SKM-1 treated with dmso at 0.1 percent for 144 hours (cell line): Measurements from ENCODE around the gene CHCT1.
"Not testable (repeated sequence)": the region's sequence is repeated elsewhere in the genome, so short reads cannot be mapped to it uniquely, and the experiment has no call there.

Experiments used
- DNase-seq: peaks from one replicate; lab custom pipeline; 2025; ENCODE audit not compliant: unreplicated experiment; lab: John Stamatoyannopoulos, UW

CHCT1 gene

DNA sequence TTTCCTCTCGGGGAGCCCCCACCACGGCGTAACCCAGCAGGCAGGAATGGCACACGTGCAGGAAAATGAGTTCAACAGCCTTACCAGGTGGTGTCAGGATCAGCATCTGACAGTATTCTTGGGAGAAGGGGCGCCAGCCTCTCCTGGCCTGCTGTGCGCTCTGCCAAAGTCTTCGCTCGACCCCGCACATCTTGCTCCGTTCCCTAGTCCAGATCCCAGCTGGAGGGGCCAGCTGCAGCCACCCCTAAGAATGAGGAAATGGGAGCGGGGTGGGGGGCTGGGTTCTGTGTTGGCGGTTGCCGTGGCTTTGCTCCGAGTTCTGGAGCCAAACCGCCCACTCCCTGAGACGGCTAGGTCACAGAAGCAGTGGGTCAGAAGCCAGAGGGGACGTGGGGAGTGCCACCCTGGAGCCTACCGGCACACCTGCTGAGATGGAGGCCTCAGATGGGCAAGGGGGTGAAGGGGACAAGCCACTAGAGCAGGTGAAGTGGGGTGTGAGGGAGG lies at the start of gene CHCT1:
CHCT1 (plus strand) TSS at position 328 of the 504 bp plus-strand sequence; CDS start at position 432, 104 bp downstream.
- no peak for DNase-seq

DNA sequence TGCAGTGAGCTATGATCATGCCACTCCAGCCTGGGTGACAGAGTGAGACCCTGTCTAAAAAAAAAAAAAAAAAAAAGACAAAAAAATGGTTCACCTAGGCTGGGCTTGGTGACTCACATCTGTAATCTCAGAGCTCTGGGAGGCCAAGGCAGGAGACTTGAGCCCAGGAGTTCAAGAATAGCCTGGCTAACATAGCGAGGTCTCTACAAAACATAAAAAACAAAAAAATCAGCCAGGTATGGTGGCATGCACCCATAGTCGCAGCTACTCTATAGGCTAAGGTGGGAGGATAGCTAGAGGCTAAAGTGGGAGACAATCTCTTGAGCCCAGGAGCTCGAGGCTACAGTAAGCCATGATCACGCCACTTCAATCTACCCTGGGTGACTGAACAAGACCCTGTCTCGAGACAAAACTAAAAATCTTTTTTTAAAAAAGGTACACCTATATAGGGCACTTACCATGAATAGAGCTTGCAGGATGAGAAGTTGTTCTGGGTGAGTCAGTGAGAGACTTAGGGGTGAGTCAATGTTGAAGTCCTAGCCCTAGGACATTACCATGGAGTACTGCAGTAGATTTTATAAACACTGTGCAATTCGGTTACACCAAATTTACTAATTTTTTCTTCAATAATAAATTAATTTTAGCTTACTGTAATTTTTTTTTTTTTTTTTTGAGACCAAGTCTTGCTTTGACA lies 49.4 kb upstream of the CHCT1 start:
- no peak for DNase-seq

DNA sequence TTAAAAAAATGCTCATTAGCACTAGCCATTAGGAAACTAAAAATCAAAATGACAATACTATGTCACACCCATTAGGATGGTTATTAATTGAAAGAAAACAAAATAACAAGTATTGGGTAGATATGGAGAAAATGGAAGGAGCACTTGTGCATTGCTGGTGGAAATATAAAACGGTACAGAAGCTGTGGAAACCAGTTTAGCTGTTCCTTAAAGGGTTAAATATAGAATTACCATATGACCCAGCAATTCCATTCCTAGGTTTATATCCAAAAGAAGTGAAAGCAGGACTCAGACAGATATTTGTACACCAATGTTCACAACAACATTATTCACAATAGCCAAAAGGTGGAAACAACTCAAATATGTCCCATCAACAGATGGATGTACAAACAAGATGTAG lies 44.1 kb upstream of the CHCT1 start:
- not testable (repeated sequence) for DNase-seq

DNA sequence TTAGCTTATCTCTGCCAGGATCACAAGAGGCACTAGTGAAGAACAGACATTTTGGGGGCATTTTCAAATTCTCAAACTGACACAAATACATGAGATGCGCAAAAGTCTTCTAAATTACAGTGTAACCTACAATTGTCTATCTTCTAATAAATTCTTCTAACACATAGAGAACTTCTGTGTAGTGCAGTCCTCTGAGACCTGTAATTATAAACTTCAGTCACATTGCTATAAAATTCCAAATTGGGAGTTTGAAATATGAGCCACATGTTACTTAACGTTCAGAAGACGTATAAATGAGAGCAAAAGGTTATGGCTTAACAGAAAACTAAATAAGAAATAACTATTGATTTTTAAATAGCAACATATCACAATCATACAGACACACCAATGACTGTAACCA lies 42.8 kb upstream of the CHCT1 start:
- DNase-seq = not testable (repeated sequence)

DNA sequence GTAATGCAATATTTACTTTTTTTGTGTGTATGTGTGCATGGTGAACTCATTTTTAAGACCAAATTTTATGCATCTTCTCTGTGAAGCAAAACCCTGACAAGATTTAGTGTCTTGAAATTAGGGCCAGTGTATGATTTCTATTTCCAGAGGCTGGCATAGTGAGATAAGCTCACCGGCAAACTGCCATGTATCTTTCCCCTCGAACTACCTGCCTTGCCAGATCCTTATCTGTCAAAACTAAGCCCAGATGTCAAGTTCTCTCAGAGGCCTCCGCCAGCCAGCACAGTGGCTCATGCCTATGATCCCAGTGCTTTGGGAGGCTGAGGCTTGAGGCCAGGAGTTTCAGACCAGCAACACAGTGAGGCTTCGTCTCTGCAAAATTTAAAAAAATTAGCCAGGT lies 40.3 kb upstream of the CHCT1 start:
- DNase-seq = no peak

DNA sequence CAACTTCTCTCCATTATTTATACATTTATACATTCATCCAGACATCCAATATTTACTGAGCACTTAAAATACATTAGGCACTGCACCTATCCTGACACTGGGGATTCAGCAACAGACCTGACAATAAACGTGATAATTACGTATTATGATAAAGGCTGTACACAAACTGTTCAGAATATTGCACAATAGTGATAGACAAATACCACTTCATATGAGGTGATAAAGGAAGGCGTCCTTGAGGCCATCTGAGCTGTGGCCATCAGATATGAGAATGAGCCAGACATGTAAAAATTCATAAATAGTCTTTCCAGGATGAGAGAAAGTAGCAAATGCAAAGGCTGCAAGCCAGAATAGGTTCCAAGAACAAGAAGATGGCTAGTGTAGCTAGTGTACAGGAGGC lies 38.9 kb upstream of the CHCT1 start:
- DNase-seq = no peak

DNA sequence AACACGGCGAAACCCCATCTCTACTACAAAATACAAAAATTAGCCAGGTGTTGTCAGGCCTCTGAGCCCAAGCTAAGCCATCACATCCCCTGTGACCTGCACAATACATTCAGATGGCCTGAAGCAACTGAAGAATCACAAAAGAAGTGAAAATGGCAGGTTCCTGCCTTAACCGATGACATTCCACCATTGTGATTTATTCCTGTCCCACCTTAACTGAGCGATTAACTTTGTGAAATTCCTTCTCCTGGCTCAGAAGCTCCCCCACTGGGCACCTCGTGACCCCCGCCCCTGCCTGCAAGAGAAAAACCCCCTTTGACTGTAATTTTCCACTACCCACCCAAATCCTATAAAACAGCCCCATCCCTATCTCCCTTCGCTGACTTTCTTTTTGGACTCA lies 37.4 kb upstream of the CHCT1 start:
- not testable (repeated sequence) for DNase-seq

DNA sequence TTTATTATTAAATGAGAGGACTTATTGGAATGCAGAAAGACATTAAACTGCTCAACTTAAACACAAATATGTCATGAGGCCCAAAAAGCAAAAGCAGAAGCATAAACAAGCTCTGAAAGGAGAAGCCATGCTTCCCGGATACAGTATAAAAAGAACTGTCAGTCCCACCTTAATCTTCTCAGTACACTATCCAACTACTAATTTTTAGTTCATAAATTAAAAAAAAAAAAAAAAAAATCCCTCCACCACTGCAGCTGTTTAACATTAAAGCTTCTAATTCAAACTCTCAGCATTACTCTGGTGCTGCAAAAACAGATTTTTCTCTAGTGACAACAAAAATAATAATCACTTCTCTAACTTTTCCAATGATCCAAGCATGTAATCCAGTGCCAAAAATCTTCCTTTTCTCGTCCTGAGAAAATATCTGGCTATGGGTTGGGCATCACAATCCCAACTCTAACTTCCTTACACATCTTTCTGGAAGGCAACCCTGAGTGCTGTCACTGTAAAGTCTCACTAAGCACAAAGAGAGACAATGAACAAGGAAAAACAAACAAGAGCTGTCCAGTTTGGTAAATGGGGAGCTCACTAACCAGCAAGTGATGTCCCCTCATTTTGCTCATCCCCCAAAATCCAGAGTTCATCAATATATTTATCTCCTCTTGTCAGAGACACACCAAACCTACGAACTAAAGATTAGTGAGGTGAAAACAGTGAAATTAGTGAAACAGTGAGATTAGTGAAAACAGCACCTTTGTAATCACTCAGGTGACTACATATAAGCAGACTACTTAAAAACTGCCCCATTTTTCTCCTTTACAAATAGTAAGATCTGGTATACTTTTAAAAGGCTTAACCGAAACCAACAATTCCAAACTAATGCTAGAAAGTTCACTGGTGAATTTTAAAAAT lies 35.9 kb upstream of the CHCT1 start:
- no peak for DNase-seq

DNA sequence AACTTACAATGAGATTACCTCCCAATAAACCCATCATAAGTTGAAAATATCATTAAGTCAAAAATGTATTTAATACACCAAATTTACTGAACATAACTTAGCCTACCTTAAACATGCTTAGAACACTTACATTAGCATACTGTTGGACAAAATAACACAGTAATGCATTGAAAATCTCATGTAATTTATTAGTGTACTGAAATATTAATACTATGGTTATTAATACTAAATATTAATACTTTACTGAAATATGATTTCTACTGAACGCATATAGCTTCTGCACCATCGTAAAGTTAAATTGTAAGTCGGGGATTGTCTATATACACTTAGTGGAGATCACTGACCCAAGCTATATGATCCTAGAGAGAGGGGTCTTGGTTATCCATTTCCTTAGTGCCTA lies 34.6 kb upstream of the CHCT1 start:
- DNase-seq = no peak

DNA sequence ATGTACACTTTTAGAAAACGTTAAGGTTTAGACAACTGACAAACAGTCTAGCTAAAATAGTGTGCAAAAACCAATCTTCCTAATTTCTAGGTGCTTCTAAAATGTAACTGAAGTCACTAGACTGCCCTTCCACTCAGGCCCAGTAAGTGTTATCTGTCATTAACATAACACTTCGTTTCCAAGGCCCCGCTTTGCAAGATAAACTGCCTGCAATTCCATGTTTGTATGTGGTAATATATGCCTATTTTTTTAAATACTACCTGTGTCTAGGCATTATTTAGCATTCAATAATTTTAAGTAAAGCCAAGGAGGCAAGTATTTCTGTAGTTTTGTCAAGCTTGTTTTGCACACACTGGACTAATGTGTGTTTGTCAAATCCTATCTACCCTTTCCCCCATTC lies 33.5 kb upstream of the CHCT1 start:
- DNase-seq = no peak

DNA sequence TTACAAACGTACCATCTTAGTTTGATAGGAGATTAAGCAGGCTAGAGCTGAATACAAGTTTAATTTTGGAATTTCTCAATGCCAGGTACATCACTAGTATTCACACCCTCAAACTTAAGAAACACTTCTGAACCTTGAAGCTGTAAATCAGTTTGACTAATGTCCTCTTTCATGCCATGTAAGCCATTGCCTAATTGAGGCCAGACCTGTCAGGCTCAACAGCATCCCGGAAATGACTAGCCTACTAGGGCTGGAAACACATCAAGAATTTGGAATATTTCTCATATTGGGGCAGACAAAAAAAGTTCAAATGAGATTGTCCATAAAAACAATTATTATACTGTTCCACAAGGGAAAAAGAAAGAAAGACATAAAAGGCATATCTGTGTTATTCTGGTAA lies 32.1 kb upstream of the CHCT1 start:
- peak; percentile 16 for DNase-seq

DNA sequence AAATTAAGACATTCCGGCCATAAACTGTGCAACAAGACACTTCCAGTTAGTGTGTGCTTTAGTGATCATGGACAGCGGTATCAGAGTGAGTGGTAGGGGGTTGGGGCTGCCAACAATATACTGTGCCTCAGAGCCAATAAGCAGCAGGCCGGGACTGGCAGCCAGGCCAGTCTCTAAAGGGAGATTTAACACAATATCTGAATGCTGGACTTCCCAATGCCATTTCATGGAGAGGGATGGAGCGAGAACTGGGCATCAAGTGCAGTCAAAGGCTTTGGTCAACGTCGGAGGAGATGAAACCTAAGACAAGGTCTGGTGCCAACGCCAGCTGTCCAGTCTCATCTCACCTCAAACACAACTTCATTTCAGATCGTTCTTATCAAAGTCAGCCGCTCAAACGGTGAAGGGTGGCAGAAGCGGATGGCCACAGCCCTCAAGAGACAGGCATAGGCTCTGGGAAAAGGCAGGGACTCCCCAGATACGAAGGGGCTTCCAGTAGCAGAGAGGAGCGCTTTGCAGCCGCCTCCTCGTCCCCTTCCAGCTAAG lies 31.3 kb upstream of the CHCT1 start:
- no peak for DNase-seq

DNA sequence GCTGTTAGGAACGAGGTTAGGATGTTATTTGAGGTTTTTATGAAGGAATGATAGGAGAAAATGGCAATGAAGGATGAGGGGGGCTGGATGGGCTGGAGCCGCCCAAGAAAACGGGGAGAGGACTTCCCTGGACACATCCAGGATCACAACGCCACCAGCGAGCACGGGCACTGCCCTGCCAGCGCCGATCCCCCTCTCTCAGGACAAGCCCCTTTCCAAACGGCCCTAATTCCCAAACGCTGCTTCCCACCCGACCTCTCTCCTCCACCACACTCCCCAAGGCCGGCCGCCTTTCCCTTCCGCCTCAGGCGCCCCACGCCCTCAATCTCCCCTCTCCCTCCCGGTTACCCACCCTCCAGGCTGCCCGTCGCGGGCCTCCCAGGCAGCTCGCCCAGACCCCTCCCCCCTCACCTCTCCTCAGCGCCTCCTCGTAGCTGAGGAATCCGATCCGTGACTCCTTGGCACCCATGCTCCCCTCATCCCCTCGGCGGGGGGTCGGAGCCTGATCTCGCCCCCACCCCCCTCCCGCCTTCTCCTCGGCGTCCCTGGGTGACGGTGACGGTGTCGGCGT lies 30.7 kb upstream of the CHCT1 start:
- no peak for DNase-seq

DNA sequence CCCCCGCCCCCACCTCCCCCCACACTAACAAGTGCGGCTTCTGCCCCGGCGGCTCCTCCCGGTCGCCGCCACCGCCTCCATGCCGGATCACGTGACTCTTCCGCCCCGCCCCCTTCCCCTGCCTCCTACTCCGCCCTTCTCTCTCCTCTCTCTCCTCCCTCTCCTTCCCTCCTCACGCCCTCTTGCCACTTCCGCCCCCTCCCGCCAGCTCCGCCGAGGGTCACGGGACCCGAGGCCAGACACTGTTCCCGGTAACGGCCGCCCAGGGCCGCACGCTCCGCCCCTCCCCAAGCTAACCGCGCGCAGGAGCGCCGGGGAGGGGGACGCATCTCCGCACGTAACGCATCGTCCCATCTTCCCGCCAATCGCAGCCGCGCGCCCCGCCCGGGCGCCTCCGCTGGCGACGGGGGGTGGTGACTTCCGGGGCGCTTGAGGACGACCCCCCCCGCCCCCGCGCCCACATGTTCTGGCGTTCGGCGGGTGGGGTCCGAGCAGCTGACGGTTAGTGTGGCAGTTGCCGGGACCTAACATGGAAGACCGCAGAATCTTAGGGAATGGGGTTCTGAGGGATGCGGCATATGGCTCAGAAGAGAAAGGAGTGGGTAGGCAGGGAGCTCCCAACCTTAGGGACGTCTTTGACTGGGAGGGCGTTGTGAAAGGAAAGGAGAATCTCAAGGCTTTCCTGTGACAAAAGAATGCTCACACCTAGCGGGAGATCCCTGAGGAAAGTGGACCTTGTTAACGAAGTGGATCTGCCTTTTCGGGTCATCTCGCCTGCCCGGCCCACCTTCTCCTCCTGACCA lies 30.0 kb upstream of the CHCT1 start, which contains the start of gene USP32:
USP32 (minus strand) TSS at position 92 of the 803 bp plus-strand sequence. CDS start 194 bp downstream, outside the sequence.
- DNase-seq = peak; percentile 94

DNA sequence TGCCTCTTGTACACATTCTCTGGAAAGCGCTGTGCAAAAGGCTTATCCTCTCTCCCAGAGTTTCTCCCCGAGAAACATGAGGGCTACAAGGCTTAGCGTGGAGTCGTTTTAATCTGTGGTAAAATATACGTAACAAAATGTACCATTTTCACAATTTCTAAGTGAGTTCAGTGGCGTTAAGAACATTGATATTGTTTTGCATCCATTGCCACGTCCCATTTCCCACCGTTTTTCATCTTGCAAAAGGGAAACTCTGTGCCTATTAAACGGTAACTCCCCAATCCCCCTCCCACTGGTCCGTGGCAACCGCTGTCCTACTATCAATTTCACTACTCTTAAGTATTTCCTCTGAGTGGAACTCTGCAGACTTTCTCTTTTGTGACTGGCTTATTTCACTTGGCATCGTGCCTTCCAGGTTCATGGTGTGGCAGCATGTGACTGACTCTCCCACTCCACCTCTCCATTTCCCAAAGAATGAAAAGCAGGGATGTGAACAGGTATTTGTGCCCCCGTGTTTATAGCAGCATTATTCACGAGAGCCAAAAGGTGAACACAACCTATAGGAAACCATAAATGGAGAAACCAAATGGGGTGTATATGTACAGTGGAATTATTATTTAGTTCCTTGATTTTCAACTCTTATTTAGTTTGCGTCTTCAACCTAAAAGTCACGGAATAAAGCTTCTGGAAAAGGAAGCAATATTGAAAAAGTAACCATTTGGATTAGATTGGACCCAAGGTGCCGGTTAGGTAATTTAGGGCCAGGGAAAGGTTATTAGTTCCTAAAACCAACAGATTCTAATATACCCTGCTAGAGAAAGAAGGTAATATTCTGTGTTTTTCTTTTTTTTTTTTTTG lies 29.2 kb upstream of the CHCT1 start:
- DNase-seq = no peak

DNA sequence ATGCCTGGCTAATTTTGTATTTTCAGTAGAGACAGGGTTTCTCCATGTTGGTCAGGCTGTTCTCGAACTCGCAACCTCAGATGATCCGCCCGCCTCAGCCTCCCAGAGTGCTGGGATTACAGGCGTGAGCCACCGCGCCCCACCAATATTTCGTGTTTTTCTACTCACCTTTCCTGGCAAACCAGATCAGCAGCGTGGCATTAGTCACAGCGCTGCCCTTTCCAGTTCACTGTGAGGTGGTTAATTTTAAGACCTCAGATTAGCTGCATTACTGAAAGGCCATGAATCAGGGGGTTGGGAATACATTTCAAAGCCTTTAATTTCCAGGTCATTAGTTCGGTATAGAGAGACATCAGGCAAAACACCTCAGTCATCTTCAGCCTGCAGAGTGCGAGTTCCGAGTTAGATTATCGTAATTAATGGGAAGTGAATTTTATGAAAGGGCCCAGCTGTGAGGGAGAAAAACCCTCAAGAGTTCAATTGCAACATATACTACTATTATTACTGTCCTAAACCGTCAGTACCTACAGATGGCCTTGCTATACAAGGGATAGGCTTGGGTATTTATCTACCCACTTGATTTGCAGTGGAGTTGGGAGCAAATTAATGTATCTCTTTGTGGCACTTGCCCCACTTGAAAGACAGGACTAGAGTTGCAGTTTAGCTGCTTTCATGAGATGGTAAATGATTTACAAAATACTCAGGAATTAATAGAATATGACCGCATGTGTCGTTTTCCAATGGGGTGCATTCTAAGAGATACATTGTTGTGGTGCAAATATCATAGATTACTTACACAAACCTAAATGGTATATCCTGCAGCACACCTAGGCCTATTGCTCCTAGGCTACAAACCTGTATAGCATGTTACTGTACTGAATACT lies 28.2 kb upstream of the CHCT1 start:
- DNase-seq = peak; percentile 71

DNA sequence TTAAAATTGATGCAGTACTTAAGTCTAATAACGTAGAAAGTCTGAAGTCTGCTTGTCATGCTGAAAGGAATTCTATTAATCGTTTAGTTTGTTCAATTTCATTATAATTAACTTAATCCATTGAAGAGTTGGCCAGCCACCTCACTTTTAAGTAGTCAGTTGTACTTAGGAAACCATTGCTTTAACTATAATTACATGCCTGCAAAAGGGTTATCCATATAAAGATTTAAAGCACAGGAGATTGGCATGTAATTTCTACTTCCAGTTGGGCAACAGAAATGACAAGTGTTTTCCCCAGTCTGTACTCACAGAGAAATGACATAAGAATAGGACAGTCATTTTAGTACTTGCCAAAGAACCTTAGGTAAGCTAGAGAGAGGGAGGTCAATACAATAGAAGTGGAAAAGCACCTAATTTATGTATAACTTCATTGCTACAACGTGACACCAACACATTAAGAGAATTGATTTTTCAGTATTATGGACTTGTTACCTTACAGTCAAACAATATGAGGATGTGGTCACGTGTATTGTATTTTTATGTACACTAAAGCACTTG lies 26.7 kb upstream of the CHCT1 start:
- DNase-seq = peak; percentile 23

DNA sequence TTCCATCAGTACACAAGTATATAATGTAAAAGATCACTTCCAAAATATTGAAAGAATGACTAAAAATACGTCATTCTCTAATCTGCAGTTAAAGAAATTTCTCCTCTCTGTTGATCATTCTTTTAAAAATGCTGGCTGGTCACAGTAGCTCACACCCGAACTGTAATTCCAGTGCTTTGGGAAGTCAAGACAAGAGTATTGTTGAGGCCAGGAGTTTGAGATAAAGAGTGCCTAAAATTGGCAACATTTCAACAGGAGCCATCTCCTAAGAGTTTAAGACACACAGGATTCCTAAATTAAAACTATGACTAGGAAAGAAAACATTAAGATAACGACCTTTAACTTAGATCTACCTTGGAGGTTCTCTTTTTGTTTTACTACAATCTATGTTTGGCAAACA lies 25.9 kb upstream of the CHCT1 start:
- DNase-seq = no peak
